Adrenal gland (tissue), 5 donors: ENCODE results near the gene RSRC1.

Experiments
- CTCF ChIP-seq, 6 experiments: fragments of 450-650 bp in 4 of 6; fragments of 200-600 bp in 2 of 6; sonication (generic) in 1 of 6; IDR thresholded peaks; 1 replicate in 5 of 6; 2 replicates in 1 of 6; pipeline versions ENCODE4 v1.5.1 to v1.8.0; 2016 to 2021; ENCODE audit warnings: antibody characterized with exemption in 6 of 6, mild to moderate bottlenecking in 2 of 6, moderate library complexity in 1 of 6
- POLR2A ChIP-seq, 2 donors: fragments of 450-650 bp; IDR thresholded peaks; one replicate each; pipeline ENCODE4 v1.6.1; 2017; ENCODE audit warnings: antibody characterized with exemption in 2 of 2, mild to moderate bottlenecking in 2 of 2, moderate library complexity in 1 of 2
- donor health status: DM: no; HTN: no; CAD: no.

GRCh38 chr3:158086776-158087175 lies 23.1 kb upstream of the RSRC1 start:
- TF ChIP-seq CTCF (IDR thresholded peaks at IDR 0.05) (no peak), POLR2A (IDR thresholded peaks at IDR 0.05) (no peak)
